Mesothelial cell of epicardium (in vitro differentiated cells): ENCODE measurements around the gene CABP4. TPM values are rescaled to one million over a fixed set of nuclear protein-coding genes. Genes with fewer than 3 reads are reported as not detected.

Experiments
- DNase-seq, 2 experiments: peaks; one replicate each; pipeline ENCODE4 v3.0.0; 2021; ENCODE audit warnings: low spot score in 2 of 2; ENCODE audit not compliant: unreplicated experiment in 2 of 2
- H3K27ac Mint-ChIP-seq: 2 replicates; pipeline ENCODE4 v1.8.0; 2021; ENCODE audit warnings: mixed read lengths
- H3K27me3 Mint-ChIP-seq: 2 replicates; pipeline ENCODE4 v1.8.0; 2021; ENCODE audit warnings: low read depth, mixed read lengths
- H3K36me3 Mint-ChIP-seq: 2 replicates; pipeline ENCODE4 v1.8.0; 2021; ENCODE audit warnings: mixed read lengths
- H3K4me1 Mint-ChIP-seq: 2 replicates; pipeline ENCODE4 v1.8.0; 2021; ENCODE audit warnings: mixed read lengths
- H3K4me3 Mint-ChIP-seq: 2 replicates; pipeline ENCODE4 v1.8.0; 2021; ENCODE audit warnings: mild to moderate bottlenecking, moderate library complexity, mixed read lengths
- H3K9me3 Mint-ChIP-seq: 2 replicates; pipeline ENCODE4 v1.8.0; 2021; ENCODE audit warnings: mixed read lengths
- CTCF ChIP-seq: fragments of 200-600 bp; sonication (generic); IDR thresholded peaks from one replicate; pipeline ENCODE4 v1.5.0; 2021; ENCODE audit warnings: antibody characterized with exemption; ENCODE audit not compliant: unreplicated experiment
- total RNA-seq: library from RNA; stranded (reverse); gene quantifications from 3 replicates; pipeline ENCODE4 v1.2.1, GENCODE V29; 2021

CABP4 gene
- total RNA-seq, 1 donor from 2014 or later: 0.29 TPM

- Mint-ChIP-seq H3K9me3 (no peaks in the 10 kb centered on the region), H3K36me3 (peaks cover 10% of the 10 kb centered on the region), H3K27me3 (peaks cover 3% of the 10 kb centered on the region), H3K4me1 (peaks cover 6% of the 10 kb centered on the region), H3K4me3 (no peak overlapping the region), H3K27ac (no peak overlapping the region)
- no peak for TF ChIP-seq CTCF
- DNase-seq: no peak
Observed at GRCh38 chr11:67498544-67498972, 43.4 kb downstream of the CABP4 start.

GRCh38 chr11:67499808-67500483, 44.8 kb downstream of the CABP4 start:
- peaks cover 11% of the 10 kb centered on the region for H3K4me1 Mint-ChIP-seq
- H3K4me3 Mint-ChIP-seq: no peak overlapping the region
- TF ChIP-seq CTCF: no peak
- H3K27ac Mint-ChIP-seq: no peak overlapping the region
- peaks cover 3% of the 10 kb centered on the region for H3K27me3 Mint-ChIP-seq
- H3K36me3 Mint-ChIP-seq: peaks cover 10% of the 10 kb centered on the region
- H3K9me3 Mint-ChIP-seq: no peaks in the 10 kb centered on the region
- no peak for DNase-seq

GRCh38 chr11:67500484-67500821, 45.3 kb downstream of the CABP4 start:
- H3K27me3 Mint-ChIP-seq: peaks cover 3% of the 10 kb centered on the region
- no peak for TF ChIP-seq CTCF
- peaks cover 10% of the 10 kb centered on the region for H3K36me3 Mint-ChIP-seq
- H3K4me1 Mint-ChIP-seq: peaks cover 13% of the 10 kb centered on the region
- no peaks in the 10 kb centered on the region for H3K9me3 Mint-ChIP-seq
- no peak overlapping the region for H3K27ac Mint-ChIP-seq
- H3K4me3 Mint-ChIP-seq: no peak overlapping the region
- DNase-seq: no peak

- Mint-ChIP-seq H3K4me1 (peaks cover 15% of the 10 kb centered on the region), H3K27me3 (peaks cover 3% of the 10 kb centered on the region), H3K4me3 (no peak overlapping the region), H3K36me3 (peaks cover 10% of the 10 kb centered on the region), H3K9me3 (no peaks in the 10 kb centered on the region), H3K27ac (no peak overlapping the region)
- no peak for TF ChIP-seq CTCF
- DNase-seq: no peak
Observed at GRCh38 chr11:67500831-67501715, 45.9 kb downstream of the CABP4 start.

- H3K27me3 Mint-ChIP-seq: peaks cover 3% of the 10 kb centered on the region
- H3K27ac Mint-ChIP-seq: no peak overlapping the region
- H3K4me3 Mint-ChIP-seq: no peak overlapping the region
- peaks cover 10% of the 10 kb centered on the region for H3K36me3 Mint-ChIP-seq
- no peak for DNase-seq
- no peak for TF ChIP-seq CTCF
- H3K9me3 Mint-ChIP-seq: no peaks in the 10 kb centered on the region
- H3K4me1 Mint-ChIP-seq: peaks cover 19% of the 10 kb centered on the region
Observed at GRCh38 chr11:67501854-67502253, 46.7 kb downstream of the CABP4 start.
